Cardiac muscle cell (in vitro differentiated cells and primary cell): ENCODE data around the gene CHST11. TPM values are rescaled to one million over a fixed set of nuclear protein-coding genes. Genes with fewer than 3 reads are reported as not detected.
"Not testable (repeated sequence)": the region's sequence is repeated elsewhere in the genome, so short reads cannot be mapped to it uniquely, and the experiment has no call there.

ENCODE experiments used
- DNase-seq, 2 donors: peaks; one replicate each; pipeline versions ENCODE4 v3.0.0 to v3.0.0-alpha.2; 2010 to 2017; ENCODE audit warnings: low read depth in 1 of 2, low spot score in 1 of 2
- H3K27ac ChIP-seq: fragments of 200-600 bp; sonication (generic); 2 replicates; pipeline ENCODE4 v1.5.1; 2016
- H3K27me3 ChIP-seq: fragments of 200-600 bp; sonication (generic); 2 replicates; pipeline ENCODE4 v1.6.0; 2016; ENCODE audit warnings: control low read depth
- H3K36me3 ChIP-seq: fragments of 200-600 bp; sonication (generic); 2 replicates; pipeline ENCODE4 v1.5.1; 2016; ENCODE audit warnings: control low read depth
- H3K4me1 ChIP-seq: fragments of 200-600 bp; sonication (generic); 2 replicates; pipeline ENCODE4 v1.8.1; 2017; ENCODE audit warnings: low read depth, mild to moderate bottlenecking, mixed run types
- H3K4me3 ChIP-seq: fragments of 200-600 bp; sonication (generic); 2 replicates; pipeline ENCODE4 v1.5.1; 2016; ENCODE audit warnings: mild to moderate bottlenecking
- H3K9me3 ChIP-seq: fragments of 200-600 bp; sonication (generic); 2 replicates; pipeline ENCODE4 v1.5.1; 2017; ENCODE audit warnings: low read depth, mild to moderate bottlenecking, control low read depth
- polyA plus RNA-seq: library from polyadenylated mRNA; unstranded; fragments of >200 nt; fragmentation: Nextera tagmentation; extraction: Ambion mirVana; gene quantifications from 2 replicates; pipeline ENCODE4 v1.2.1, GENCODE V29; 2016
- total RNA-seq: library from RNA; depleted of rRNA; stranded (reverse); fragments of >200 nt; gene quantifications from 2 replicates; pipeline ENCODE4 v1.2.3, GENCODE V29; 2016
- TF ChIP-seq, protein P1 (sequence below): IDR thresholded peaks from 2 replicates; pipeline ENCODE4 v1.5.1; 2012; ENCODE audit warnings: low read depth, mild to moderate bottlenecking, low read length

CHST11 gene
- total and polyA plus RNA-seq, 2 experiments from 2014 or later: 24.2 to 39.8 TPM

DNA sequence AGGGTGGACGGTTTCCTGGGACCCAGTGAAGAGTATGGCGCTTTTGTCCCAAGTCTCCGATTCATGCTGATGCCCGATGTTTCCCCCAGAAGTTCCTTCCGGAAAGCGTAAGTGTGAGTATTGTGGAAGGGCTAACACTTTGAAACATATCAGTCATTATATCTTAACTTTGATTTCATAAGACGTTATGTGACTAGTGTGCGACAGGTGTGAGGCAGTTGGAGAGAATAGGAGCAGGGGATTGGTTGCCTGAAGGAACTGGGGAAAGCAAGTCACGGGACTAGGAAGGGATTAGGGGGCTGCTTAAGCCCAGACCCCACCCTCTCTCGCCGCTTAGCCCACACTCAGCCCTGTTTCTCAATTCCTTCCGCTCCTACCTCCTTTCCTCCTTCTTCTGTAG, 154.9 kb downstream of the CHST11 start:
- no peaks in the 10 kb centered on the region for H3K27me3 ChIP-seq
- no peaks in the 10 kb centered on the region for H3K36me3 ChIP-seq
- TF ChIP-seq, protein P1, sequence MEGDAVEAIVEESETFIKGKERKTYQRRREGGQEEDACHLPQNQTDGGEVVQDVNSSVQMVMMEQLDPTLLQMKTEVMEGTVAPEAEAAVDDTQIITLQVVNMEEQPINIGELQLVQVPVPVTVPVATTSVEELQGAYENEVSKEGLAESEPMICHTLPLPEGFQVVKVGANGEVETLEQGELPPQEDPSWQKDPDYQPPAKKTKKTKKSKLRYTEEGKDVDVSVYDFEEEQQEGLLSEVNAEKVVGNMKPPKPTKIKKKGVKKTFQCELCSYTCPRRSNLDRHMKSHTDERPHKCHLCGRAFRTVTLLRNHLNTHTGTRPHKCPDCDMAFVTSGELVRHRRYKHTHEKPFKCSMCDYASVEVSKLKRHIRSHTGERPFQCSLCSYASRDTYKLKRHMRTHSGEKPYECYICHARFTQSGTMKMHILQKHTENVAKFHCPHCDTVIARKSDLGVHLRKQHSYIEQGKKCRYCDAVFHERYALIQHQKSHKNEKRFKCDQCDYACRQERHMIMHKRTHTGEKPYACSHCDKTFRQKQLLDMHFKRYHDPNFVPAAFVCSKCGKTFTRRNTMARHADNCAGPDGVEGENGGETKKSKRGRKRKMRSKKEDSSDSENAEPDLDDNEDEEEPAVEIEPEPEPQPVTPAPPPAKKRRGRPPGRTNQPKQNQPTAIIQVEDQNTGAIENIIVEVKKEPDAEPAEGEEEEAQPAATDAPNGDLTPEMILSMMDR: no peak
- no peak for DNase-seq
- peaks cover 11% of the 10 kb centered on the region for H3K4me1 ChIP-seq
- no peak overlapping the region for H3K27ac ChIP-seq
- H3K9me3 ChIP-seq: no peaks in the 10 kb centered on the region
- no peak overlapping the region for H3K4me3 ChIP-seq

DNA sequence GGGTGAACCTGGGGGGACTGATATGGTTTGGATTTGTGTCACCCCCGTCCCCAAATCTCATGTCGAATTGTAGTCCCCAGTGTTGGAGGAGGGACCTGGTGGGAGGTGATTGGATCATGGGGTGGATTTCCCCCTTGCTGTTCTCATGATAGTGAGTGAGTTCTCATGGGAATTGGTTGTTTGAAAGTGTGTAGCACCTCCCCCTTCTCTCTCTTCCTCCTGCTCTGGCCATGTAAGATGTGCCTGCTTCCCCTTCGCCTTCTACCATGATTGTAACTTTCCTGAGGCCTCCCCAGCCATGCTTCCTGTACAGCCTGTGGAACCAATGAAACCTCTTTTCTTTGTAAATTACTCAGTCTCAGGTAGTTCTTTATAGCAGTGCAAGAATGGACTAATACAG, 156.6 kb downstream of the CHST11 start:
- not testable (repeated sequence) for H3K9me3 ChIP-seq, H3K27me3 ChIP-seq, DNase-seq, H3K36me3 ChIP-seq, H3K27ac ChIP-seq, H3K4me3 ChIP-seq
- H3K4me1 ChIP-seq: peaks cover 11% of the 10 kb centered on the region

DNA sequence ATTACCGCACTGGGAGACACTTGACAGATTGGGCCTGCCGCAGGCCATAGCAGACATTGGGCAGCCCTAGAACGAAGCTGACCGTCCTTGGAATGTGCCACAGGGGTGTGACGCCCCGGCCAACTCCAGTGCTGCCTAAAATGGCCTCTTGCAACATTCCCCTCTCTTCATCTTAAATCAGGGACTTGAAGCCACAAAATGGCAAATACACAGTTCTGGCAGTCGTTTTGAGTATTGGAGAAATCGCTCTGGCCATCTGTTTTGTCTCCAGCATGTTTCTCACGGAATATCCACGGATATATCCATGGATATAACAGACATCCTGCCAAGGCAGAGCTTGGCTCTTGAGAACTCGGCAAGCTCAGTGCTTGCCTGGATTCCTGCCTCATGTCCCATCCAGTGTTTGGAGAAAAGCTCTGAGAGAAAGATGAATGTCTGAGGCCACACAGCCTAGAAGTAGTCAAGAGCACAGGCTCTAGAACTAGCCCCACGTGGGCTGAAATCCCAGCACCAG, 158.4 kb downstream of the CHST11 start:
- no peaks in the 10 kb centered on the region for H3K9me3 ChIP-seq
- TF ChIP-seq, protein P1: no peak
- peak overlapping the region; percentile 62 for H3K27ac ChIP-seq
- H3K27me3 ChIP-seq: no peaks in the 10 kb centered on the region
- no peak overlapping the region for H3K4me3 ChIP-seq
- no peaks in the 10 kb centered on the region for H3K36me3 ChIP-seq
- peaks cover 20% of the 10 kb centered on the region for H3K4me1 ChIP-seq
- peak; percentile 24 to 57 for DNase-seq

DNA sequence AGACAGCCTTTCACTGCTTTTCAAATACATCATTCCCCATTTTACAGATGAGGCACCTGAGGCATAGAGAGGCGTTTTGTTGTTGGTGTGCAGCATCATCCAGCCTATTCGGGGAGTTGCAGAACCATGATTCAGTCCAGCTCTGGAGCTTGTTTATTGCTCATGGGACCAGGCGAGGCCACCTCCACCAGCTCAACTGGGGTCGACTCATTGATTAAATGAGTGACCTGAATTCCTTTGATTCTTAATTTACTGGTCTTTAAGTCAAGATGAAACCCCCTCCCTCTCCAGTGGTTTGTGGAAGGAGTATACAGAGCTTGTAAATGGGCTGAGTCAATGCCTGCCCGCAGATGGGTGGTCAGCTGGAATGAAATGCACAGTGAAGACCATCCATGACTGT, 161.9 kb downstream of the CHST11 start:
- H3K27ac ChIP-seq: no peak overlapping the region
- TF ChIP-seq, protein P1: no peak
- H3K4me1 ChIP-seq: peaks cover 22% of the 10 kb centered on the region
- no peaks in the 10 kb centered on the region for H3K36me3 ChIP-seq
- no peak for DNase-seq
- no peaks in the 10 kb centered on the region for H3K9me3 ChIP-seq
- H3K4me3 ChIP-seq: no peak overlapping the region
- no peaks in the 10 kb centered on the region for H3K27me3 ChIP-seq

DNA sequence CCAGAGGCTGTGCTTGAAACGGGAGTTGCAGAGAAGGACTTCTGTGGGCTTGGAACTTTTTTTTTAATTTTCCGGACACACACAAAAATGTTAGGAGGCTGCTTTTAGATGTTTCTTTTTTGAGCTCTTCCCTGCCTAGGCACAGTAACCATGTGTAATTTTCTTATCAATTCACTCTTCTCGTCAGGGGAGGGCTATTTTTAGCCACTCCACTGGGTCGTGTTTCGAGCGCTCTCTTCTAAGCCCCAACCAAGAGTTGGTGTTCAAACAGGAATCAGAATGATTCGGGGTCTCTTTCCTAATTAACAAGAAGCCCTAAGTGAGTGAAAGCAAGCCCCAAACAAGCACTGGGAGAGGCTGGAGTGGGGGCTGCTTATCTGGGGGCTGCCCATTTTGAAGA, 162.6 kb downstream of the CHST11 start:
- Histone ChIP-seq H3K4me1 (peaks cover 22% of the 10 kb centered on the region), H3K36me3 (no peaks in the 10 kb centered on the region), H3K27me3 (no peaks in the 10 kb centered on the region), H3K4me3 (no peak overlapping the region), H3K27ac (no peak overlapping the region), H3K9me3 (no peaks in the 10 kb centered on the region)
- DNase-seq: no peak
- TF ChIP-seq, protein P1: no peak

DNA sequence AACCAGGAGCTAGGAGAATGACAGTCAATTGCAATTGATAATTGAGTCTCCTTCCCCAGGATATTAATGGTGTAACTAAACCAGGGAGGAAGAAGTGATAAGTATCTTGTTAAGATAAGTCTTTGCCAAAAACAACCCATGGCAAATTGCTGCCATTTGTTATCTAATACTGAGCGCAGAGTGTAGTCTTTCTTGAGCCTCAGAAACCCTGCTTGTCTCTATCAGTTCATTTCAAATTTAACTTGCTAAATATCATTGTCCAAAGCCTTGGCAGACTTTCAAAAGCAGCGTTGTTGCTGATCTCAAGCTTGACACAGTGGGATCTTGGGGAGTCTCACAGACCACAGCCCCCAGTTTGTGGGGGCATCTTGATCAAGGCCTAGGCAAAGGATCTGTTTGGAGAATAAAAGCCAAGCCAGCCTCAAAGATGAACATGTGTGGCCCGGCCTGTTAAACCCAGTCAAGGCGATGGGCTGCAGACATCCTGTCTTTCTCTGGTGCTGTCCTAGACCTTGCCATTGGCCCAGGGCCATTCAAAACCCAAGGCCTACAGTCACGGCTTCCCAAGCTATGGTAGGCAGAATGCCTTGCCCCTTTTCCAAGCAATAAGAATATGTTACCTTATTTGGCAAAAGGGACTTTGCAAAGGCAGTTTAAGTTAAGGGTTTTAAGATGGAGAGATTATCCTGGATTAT, 164.2 kb downstream of the CHST11 start:
- no peak for DNase-seq

More for the DNA sequence above, 164.2 kb downstream of the CHST11 start:
- TF ChIP-seq, protein P1: no peak
- H3K4me3 ChIP-seq: no peak overlapping the region
- H3K4me1 ChIP-seq: peaks cover 16% of the 10 kb centered on the region
- no peaks in the 10 kb centered on the region for H3K27me3 ChIP-seq
- H3K36me3 ChIP-seq: no peaks in the 10 kb centered on the region
- H3K27ac ChIP-seq: peak overlapping the region; percentile 78
- no peaks in the 10 kb centered on the region for H3K9me3 ChIP-seq
